ENCODE results near the gene CCDC60.

The CCDC60 gene

DNA sequence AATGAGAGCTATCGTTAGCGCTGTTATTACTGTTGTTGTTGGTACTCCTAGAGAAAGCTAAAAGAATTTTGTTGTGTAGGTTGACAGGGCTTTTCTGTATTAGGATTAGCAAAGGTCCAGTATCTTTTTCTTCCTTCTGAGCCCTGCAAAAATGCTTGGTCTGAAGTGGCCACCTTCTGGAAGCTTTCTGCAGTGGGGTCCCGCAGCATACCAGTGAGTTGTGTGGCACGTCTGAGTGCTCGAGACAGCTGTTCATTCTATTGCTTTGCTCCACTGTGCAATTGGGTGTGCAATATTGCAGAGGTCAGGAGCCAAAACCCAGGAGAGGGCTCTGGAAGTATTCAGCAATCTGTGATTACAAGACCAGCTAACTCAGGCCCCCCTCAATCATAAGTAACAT is 57.1 kb downstream of the CCDC60 start:
- DNase-seq = no peak

DNA sequence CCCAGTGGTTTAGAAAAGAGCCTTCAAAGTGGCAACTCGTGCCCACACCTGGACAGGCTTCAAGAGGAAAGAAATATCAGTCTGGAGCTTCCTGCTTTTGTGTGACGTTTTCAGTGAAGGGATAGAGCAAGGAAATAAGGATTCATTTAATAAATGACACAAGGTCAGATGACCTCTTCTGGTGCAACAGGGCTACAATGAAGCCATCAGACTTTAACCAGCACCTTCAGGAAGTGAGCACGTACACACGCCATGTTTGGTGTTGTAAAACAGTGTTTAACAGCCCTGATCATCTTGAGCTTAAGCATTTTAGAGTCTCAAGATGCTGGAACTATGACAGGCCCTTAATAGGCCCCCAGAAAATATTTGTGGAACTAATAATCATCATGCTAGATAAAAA is 59.1 kb downstream of the CCDC60 start:
- no peak for DNase-seq

DNA sequence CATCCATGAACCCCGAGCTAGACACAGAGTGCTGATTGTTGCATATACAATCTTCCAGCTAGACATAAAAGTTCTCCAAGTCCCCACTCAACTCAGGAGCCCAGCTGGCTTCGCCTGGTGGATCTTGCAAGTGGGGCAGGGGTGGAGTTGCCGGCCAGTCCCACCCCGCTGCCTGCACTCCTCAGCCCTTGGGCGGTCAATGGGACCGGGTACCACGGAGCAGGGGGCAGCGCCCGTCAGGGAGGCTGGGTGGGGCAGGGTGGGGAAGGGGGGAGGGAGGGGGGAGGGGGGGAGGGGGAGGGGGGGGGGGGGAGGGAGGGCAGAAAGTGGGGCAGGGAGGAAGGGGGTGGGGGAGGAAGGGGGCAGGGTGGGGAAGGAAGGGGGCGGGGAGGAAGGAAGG is 63.0 kb downstream of the CCDC60 start:
- no peak for DNase-seq

DNA sequence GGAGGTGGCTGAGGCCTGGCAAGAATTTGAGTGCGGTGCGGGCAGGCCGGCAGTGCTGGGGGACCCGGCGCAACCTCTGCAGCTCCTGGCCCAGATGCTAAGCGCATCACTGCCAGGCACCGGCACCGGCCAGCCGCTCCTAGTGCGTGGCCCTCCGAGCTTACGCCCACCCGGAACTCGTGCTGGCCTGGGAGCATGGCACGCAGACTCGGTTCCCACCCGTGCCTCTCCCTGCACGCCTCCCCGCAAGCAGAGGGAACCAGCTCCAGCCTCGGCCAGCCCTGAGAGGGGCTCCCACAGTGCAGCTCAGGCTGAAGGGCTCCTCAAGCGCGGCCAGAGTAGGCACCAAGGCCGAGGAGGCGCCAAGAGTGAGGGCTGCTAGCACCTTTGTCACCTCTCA is 63.7 kb downstream of the CCDC60 start:
- no peak for DNase-seq

DNA sequence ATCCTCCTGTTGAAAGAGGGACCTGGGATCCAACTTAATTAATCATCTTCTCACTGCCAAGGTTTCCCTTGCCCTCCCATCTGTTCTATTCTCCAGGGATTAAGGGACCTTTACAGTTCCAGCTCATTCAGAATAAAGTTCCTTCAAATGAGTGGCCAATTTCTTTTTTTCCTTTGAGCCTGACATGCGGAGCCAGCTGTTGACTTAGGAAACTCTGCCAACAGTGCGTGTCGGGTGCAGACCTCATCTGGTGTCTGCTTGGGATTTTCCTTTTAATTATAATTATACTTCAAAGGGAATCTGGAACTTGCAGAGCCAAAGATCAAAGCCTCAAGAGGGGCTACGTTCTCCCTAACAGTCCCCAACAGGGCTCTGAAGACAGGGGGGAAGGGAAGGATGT is 64.8 kb downstream of the CCDC60 start:
- no peak for DNase-seq

DNA sequence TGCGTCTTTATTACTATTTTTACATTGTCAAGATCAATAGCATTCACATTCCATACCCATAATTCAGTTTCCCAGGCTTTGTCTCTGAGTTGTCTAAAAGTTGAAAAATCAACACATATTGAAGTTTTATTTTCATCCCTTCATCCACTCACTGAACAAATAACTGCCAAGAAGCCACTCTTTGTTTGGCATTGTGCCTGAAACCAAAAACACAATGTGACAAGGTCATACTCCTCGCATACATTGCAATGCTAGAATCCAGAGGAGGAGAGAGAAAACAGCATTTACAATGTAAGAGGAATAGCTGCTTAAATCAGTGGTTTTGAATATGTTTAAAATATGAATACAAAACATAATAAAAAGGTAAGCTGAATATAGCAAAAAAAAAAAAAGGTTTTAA is 71.8 kb downstream of the CCDC60 start:
- no peak for DNase-seq

DNA sequence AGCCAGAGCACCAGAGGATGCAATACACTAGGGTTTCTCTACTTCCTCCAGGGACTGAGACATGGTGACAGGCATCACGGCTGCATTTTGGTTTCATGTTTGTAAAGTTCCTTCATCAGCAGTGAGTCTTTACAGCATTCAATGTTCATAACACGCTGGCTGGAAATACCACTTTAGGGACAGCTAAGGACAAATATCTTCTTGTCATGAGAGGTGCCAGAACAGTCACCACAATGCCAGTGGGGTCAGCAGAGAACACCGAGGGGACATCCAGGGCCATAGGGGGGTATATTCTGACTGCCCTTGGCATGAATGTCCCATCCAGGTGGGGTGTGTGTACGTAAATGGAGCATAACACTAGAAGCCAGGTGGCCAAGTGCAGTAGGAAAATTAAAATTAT is 72.3 kb downstream of the CCDC60 start:
- no peak for DNase-seq

DNA sequence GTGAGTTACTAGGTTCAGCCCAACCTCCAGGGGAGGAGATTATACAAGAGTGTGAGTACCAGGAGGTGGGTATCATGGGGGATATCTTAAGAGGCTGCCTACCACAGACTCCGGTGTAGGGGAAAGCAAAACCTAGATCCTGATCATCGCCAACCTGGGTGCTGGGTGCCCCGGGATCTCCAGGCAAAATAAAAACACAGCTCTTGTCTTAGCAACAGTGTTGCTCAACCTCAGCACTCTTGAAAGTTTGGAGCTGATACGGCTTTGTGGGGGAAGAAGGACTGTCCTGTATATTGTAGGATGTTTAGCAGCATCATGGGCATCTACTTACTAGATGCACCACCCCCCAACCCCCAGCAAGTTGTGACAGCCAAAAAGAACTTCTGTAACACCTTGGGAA is 74.5 kb downstream of the CCDC60 start:
- DNase-seq = no peak

DNA sequence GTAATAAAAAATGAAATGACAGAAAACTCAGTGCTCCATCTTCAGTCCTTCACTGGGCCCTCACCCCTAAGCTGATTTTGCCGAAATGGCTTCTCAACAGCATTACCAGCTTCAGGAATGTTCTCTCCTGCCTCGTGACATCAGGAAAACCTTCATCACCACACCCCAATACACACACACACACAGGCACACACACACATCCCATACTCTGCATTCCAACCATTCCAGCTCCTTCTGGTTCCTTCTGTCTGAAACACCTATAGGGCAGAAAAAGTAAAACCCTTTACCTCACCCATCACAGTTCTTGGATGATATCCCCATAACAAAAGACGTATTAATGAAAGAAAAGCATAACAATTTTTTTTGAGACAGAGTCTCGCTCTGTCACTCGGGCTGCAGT is 75.9 kb downstream of the CCDC60 start:
- no peak for DNase-seq

DNA sequence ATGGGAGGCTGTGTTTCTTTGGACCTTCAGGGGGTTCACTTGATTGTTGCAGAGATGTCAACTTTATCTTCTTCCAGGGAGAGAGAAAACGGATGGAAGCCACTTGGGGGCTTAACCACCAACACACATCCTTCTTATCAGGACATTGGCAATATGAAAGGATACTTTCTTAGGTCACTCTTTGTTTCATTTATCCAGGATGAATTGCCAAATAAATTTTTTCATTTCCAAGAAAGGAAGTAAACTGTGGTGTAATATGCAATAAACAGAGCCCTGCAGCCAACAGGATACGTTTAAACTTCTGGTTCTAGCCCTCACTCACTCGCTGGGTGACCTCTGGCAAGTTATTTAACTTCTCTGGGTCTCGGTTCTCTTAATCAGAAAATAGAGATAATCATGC is 77.8 kb downstream of the CCDC60 start:
- no peak for DNase-seq

DNA sequence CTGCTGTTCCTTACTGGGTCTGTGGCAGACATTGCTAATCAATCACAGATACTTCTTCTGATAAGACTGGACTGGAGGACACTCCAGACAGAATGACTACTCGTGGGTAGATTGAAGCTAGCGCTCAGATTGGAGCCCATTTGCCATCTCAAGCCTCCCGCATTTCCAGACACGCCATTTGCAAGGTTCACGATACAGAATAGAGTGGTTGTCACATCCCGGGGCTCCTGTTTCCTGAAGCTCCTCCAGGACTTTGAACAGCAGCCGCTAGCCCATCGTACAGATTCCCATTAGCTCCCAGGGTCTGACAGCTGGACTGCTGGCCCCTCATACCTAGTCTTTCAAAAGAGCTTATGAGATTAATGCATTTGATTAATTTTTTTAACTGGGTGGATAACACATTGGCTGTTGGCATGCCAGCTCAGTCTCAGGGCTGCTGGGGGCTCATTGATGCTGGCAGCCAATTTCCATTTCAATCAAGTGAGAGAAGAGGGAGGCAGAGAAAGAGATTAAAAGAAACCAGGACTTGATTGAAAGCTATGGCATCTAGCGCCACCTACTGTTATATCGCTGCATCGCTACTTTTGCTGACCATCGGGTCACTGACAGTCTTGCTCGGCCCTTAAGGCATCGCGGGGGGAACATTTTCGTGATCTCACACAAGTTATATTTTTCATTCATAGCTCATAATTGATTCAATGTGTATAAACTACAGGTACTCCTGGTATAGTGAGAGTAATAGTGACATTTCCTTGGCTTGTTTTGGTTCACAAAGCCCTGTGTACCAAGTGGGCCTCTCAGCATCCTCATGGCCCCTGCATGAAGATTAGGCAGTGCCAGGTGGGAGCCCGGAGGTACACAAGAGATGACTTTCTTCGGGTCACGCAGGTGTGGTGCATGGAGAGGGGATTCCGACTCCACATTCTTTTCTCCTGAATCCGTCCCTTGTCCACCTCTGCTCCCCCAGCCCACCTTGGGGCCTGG is 78.6 kb downstream of the CCDC60 start:
- DNase-seq = peak; percentile 62

DNA sequence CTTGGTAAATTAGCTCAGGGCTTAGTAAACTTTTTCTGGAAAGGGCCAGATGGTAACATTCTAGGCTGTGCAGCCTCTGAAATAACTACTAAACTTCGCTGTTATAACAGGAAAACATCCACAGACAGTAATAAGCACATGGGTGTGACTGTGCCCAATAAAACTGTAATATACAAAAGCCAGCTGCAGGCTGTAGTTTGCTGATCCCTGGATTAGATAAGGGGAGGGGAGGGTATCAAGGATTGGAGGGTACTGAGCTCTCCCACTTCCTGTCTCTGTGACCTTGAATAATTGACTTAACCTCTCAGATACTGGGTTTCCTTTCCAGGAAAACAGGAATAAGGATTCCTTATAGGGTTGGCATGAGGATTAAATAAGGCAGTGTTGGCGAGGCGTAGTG is 81.2 kb downstream of the CCDC60 start:
- no peak for DNase-seq

DNA sequence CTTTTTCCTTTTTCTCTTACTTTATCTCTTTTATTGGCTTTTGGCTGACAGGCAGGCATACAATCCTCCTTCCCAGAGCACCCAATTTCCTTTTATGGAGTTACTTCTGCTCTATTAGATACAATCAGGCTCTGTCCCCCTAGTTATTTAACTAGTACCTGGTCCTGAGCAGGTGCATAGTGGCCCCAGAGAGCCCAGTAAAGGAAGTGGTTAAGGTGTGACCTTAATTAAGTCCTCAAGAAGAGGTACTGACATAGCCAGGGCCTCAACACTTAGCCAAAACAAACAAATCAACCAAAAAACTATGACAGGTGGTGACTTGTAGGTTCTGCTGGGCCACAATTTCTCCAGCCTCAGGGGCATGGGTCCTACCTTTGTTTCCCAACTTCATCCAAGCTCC is 82.9 kb downstream of the CCDC60 start:
- no peak for DNase-seq

DNA sequence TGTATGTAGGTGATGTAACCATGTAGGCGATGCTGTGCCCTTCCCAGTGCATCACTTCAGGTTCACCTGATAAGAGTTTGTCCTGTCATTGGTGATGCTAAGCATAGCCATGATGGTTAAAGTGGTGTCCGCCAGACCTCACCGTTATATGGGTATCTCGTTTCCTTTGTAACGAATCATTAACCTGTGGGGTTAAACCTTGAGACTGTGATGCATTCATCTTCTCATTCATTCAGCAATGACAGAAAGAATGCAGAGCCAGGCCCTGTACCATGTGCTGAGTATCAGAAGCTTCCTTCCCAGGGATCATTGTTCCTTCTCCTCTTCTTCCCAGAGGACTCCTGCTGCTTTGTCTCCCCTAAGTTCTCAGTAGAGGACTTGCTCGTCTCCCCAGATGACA is 84.9 kb downstream of the CCDC60 start:
- no peak for DNase-seq

DNA sequence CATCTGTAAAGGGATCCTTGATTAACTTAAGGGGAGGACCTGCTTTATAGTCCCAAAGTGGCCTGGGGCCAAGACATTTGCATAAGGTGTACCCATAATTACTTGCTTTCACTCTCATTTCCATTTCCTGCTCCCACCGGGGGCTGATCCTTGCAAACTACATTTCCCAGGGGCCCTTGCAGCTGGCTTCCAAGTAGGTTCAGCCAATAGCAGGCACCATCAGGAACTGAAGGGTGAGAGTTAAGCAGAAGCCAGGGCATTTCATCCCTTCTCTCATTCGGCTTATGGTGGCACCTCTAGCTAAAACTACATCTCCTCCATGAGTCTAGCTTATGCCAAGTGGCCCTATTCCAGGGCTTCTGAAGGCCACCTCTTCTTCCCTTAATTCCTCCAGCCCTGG is 88.8 kb downstream of the CCDC60 start:
- DNase-seq = no peak

DNA sequence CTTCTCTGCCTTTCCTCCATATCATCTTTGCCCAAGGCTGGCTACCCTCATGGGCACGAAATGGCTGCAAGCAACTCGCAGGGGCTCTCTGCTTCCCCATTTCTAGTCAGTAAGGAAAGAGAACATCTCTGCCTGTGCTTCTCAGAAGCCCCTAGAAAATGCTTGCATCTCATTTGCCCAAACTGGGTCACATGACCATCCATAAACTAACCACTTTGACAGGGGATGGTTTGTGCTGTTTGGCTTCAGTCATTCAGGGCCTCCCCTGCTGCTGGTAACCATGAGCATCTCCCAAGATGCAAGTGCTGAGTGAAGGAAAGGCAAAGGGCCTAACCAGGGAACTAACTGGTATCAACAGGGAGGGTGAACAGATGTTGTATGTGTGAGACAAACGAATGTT is 91.1 kb downstream of the CCDC60 start:
- DNase-seq = no peak

DNA sequence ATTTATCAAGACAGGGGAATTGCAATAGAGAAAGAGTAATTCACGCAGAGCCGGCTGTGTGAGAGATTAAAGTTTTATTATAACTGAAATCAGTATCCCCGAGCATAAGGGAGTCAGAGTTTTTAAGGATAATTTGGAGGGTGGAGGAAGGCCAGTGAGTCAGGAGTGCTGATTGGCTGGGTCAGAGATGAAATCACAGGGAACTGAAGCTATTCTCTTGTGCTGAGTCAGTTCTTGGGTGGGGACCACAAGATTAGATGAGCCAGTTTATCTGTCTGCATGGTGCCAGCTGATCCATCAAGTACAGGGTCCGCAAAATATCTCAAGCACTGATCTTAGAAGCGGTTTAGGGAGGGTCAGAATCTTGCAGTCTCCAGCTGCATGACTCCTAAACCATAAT is 96.6 kb downstream of the CCDC60 start:
- DNase-seq = no peak

DNA sequence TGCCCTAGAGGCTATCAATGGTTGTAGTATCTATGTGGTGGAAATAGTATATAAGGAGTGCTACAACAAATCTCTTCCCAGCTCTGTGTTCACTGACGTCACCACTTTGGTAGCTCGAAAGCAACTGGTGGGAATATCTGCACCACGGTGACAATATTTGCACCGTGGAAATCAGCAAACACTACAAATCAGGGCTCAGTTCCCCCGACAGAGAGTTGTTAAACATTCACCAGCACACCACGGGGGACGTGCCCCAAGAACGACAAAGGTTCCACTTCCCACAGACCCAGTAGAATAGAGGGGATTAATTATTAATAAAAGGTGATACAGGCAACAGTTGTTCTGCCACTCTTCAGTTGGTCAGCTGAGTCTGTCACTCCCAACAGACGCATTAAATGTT is 98.4 kb downstream of the CCDC60 start:
- DNase-seq = no peak

DNA sequence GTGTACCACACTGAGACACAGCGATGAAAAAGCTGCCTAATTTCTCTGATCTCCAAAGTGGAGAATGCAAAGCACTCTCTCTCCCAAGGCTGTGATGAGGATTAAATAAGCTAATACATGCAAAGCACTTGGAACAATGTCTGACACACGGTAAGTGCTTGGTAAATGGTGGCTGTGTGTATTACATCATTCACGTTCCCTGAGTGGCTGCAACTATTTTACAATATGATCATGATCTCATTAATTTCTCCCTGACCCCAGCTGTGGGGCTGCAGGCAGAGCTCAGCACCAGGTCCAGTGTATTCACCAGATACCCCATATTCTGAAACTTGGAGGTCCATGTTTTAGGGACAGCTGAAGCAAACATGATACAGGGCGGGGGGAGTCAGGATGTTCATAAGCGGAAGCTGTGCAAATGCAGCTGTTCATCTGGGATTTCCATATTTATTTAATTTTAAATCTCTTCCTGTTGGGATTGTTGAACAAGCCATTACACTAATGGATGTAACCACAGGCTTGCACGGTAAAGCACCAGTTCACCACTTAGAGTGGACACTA is 106.4 kb downstream of the CCDC60 start:
- peak; percentile 9 for DNase-seq

DNA sequence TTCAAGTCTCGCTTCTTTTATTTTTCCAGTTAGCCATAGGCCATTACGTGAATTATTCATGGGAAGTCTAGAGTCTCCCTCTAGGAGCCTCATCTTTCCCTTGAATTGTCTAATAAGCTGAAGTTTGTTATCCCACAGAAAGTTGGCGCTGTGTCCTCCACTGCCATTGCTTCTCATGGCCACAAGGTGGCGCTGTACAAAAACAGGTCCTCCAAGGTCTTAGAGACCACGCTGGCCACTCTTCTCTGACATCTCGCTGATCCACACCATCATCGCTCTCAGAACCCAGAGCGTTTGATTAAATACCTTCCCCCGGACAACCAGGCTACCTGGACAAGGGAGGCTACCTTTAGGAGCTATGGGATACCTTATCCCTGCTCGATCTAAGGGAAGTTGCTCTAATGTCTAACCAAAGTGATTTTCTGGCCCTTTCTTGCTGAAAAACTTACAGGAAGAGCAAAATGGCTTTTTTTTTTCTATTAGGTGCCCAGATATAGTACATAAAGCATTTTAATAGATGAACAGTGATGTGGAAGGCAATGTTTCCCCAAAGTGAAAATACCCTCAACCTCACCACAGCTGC is 110.0 kb downstream of the CCDC60 start:
- DNase-seq = peak; percentile 15

DNA sequence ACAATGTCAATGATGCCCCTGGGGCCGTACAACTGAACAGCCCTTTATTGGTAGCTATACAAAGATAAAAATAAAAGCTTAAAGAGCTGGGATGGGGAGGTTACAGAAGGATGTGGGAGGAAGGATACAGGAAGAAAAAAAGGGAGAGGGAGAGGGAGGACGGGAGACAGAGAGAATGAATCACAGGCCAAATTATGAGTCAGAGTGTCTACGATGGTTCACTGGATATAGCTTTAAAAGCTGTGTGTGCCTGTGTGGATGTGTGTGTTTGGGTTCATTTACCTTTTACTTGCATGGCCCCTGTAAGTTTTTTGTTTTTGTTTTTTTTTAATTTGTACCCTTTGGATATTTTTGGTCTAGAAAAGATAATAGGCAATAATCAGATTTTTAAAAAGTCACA is 111.9 kb downstream of the CCDC60 start:
- no peak for DNase-seq

DNA sequence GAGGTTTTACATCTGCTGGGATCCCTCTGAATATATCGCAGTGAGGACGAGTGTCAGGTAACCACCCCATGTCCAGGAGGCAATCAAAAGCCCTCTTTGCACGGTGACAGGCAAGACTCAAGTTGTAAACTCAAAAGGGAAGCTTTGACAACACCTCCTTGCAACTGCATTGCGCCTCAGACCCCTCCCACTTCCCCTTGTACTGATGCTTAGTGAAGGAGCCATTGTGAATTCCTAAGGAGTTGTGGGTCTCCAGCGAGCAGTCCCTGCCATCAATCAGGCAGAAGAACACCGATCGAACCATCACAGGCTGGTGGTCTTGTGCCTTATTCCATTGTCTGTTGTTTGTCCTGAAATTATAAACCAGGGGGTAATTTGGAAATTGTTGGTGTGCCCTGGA is 112.6 kb downstream of the CCDC60 start:
- DNase-seq = no peak

DNA sequence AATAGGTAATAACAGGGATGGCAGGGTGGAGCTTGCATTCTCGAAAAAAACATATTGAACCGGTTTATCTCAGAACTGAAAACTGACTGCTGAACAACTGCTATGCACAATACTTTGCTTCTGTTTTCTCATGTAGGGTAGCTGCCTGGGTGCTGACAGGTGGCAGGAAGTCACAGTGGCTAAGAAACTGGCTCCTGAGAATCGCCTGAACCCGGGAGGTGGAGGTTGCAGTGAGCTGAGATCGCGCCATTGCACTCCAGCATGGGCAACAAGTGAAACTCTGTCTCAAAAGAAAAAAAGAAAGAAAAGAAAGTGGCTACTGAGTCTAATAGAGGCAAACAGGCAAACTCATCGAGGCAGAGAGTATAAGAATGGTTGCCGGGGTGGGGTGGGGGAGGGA is 113.1 kb downstream of the CCDC60 start:
- DNase-seq = no peak

DNA sequence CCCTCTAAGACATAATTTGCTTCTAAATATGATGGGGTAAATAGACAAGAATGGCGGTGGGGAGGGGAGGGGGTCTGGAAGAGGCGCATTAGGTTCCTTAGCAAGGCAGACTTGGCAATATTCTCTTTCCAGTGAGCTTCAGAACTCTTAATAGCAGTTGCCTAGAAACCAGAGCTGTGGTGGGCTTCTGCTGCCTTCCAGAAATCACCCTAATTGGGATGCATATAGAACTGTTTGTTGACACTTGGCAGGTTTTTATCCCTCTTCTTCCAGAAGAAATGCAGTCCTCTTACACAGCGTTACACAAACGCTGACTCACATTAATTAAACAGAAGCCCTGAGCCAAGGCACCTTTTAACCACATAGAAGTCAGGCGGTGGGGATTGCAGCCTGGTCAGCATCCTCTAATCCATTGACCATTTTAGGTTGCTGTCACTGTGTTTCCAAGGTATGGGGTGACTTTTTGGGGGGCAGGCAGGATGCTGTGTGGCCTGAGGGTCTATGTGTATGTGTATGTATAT is 114.1 kb downstream of the CCDC60 start:
- DNase-seq = no peak

Measured in NCI-H1436 (cell line).